Fibroblast of mammary gland (primary cell): ENCODE data around the gene CCDC85B.

ENCODE experiments used
- DNase-seq: peaks from one replicate; pipeline ENCODE4 v3.0.0-alpha.2; 2010; ENCODE audit warnings: low read depth
- H3K4me3 ChIP-seq: 2 replicates; pipeline ENCODE4 v1.5.1; 2011; ENCODE audit warnings: low read depth, mild to moderate bottlenecking, low read length, moderate library complexity; ENCODE audit not compliant: control insufficient read depth
- CTCF ChIP-seq: conservative IDR thresholded peaks from 2 replicates; pipeline ENCODE4 v1.5.1; 2011; ENCODE audit warnings: low read depth, low read length, inconsistent platforms; ENCODE audit not compliant: control insufficient read depth, insufficient read depth

CCDC85B gene

GRCh38 chr11:65907878-65908277 is 17.4 kb downstream of the CCDC85B start:
- H3K4me3 ChIP-seq = no peak overlapping the region
- no peak for DNase-seq
- no peak for TF ChIP-seq CTCF

- peak; percentile 91 for DNase-seq
- TF ChIP-seq CTCF = peak; percentile 38
- no peak overlapping the region for H3K4me3 ChIP-seq
These were observed 21.5 kb downstream of the CCDC85B start for GRCh38 chr11:65911682-65912568.

- DNase-seq = peak; percentile 83
- H3K4me3 ChIP-seq = no peak overlapping the region
- TF ChIP-seq CTCF = no peak
These were observed 22.4 kb downstream of the CCDC85B start for GRCh38 chr11:65912845-65913244.

GRCh38 chr11:65915101-65915820 is 24.8 kb downstream of the CCDC85B start:
- no peak for DNase-seq
- no peak for TF ChIP-seq CTCF
- H3K4me3 ChIP-seq = peak overlapping the region; percentile 17

- peak overlapping the region; percentile 85 for H3K4me3 ChIP-seq
- peak; percentile 98 for DNase-seq
- TF ChIP-seq CTCF = no peak
These were observed 25.4 kb downstream of the CCDC85B start for GRCh38 chr11:65915821-65916251.

- peak overlapping the region; percentile 85 for H3K4me3 ChIP-seq
- TF ChIP-seq CTCF = no peak
- no peak for DNase-seq
These were observed 25.9 kb downstream of the CCDC85B start for GRCh38 chr11:65916391-65916790.
